ENCODE data around the gene UBE3D.

- TF ChIP-seq POLR2A (IDR thresholded peaks at IDR 0.05) (no peak), CTCF (IDR thresholded peaks at IDR 0.05) (no peak)
Measured at GRCh38 chr6:82882363-82883023, 183.1 kb downstream of the UBE3D start.
